ENCODE data around the gene KIF3A.

DNA sequence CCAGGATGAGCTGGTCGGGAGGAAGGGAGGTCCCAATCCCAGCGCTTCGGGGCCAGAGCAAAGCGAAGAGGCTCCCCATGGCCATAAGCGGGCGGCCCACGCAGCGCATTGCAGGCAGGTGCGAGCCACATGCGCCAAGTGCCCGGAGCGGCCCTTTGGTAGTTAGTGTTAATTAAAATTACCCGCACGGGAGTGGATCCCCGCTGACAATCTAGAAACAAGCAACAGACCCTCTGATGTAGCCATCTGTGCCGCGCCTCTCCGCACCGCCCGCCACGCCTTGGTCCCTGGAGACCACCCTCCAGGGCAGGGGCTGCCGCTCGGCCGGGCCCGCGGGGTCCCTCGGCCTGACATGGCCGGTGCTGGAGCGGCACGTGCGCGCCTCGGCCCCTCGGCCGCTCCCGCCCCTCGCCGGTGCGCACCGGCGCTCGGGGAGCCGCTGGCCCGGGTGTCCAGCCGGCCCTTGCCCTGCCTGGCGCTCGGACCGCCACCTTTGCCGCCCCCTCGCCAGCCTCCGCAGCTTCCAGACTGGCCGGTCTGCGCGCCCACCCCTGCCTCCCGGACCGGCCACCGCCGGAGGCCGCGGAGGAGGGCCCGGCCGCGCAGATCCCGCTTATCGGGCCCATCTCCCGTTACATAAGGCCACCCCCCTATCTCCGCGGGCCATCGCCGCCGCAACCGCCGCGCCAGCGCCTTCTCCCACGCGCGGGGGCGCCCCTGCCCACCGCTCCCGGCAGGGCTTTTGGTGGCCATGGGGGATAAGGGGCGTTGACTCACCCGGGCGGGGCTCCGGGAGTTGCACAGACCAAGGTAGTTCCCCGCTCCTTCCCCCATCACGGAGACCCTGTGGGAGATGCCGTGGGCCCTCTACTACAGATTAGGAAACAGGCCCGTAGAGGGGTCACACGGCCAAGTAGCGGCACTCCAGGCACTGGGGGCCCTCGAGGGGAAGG is 81.2 kb downstream of the KIF3A start:
- TF ChIP-seq EZH2 (IDR thresholded peaks at IDR 0.05; ENCODE audit: low read depth, unreplicated experiment) (peak; percentile 40), POLR2AphosphoS5 (IDR thresholded peaks at IDR 0.05; ENCODE audit: low read depth) (no peak), ZNF114 (CRISPR knock-in tag; IDR thresholded peaks at IDR 0.05) (no peak; the same call in 1 of the 2 replicates), EZH2phosphoT487 (IDR thresholded peaks at IDR 0.05; ENCODE audit: unreplicated experiment) (no peak), ZNF331 (CRISPR knock-in tag; IDR thresholded peaks at IDR 0.05; ENCODE audit: low read depth) (no peak), JUNB (IDR thresholded peaks at IDR 0.05; ENCODE audit: unreplicated experiment) (no peak)
- TF ChIP-seq, protein P1, sequence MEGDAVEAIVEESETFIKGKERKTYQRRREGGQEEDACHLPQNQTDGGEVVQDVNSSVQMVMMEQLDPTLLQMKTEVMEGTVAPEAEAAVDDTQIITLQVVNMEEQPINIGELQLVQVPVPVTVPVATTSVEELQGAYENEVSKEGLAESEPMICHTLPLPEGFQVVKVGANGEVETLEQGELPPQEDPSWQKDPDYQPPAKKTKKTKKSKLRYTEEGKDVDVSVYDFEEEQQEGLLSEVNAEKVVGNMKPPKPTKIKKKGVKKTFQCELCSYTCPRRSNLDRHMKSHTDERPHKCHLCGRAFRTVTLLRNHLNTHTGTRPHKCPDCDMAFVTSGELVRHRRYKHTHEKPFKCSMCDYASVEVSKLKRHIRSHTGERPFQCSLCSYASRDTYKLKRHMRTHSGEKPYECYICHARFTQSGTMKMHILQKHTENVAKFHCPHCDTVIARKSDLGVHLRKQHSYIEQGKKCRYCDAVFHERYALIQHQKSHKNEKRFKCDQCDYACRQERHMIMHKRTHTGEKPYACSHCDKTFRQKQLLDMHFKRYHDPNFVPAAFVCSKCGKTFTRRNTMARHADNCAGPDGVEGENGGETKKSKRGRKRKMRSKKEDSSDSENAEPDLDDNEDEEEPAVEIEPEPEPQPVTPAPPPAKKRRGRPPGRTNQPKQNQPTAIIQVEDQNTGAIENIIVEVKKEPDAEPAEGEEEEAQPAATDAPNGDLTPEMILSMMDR (conservative IDR thresholded peaks at IDR 0.05; ENCODE audit: low read depth in 2 of 2) = peak in 1 of 2 experiments; percentile 38; a peak in 2 of 4 replicates
- TF ChIP-seq, protein P2, sequence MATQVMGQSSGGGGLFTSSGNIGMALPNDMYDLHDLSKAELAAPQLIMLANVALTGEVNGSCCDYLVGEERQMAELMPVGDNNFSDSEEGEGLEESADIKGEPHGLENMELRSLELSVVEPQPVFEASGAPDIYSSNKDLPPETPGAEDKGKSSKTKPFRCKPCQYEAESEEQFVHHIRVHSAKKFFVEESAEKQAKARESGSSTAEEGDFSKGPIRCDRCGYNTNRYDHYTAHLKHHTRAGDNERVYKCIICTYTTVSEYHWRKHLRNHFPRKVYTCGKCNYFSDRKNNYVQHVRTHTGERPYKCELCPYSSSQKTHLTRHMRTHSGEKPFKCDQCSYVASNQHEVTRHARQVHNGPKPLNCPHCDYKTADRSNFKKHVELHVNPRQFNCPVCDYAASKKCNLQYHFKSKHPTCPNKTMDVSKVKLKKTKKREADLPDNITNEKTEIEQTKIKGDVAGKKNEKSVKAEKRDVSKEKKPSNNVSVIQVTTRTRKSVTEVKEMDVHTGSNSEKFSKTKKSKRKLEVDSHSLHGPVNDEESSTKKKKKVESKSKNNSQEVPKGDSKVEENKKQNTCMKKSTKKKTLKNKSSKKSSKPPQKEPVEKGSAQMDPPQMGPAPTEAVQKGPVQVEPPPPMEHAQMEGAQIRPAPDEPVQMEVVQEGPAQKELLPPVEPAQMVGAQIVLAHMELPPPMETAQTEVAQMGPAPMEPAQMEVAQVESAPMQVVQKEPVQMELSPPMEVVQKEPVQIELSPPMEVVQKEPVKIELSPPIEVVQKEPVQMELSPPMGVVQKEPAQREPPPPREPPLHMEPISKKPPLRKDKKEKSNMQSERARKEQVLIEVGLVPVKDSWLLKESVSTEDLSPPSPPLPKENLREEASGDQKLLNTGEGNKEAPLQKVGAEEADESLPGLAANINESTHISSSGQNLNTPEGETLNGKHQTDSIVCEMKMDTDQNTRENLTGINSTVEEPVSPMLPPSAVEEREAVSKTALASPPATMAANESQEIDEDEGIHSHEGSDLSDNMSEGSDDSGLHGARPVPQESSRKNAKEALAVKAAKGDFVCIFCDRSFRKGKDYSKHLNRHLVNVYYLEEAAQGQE (IDR thresholded peaks at IDR 0.05; ENCODE audit: unreplicated experiment) = no peak
